HL-60/S4 (cell line): ENCODE results near the gene DTX2.
"Not testable (repeated sequence)": the region's sequence is repeated elsewhere in the genome, so short reads cannot be mapped to it uniquely, and the experiment has no call there.

Source experiments
- in situ Hi-C: fragments of 300-500 bp; cut with MboI; formaldehyde crosslinking; loops from 2 replicates; pipeline ENCODE4 v1.14.3; 2022; ENCODE audit warnings: low sequenced_read_pairs

The DTX2 gene

GRCh38 chr7:76461464-76462101, at the start of gene DTX2:
Gene DTX2 (plus strand): TSS chr7:76461709. CDS start chr7:76480510, 18,801 bp downstream.
- in situ Hi-C loops: not testable (repeated sequence)

GRCh38 chr7:76412249-76412648, 49.3 kb upstream of the DTX2 start:
- in situ Hi-C loops: no loop called here

GRCh38 chr7:76417654-76418310, 43.7 kb upstream of the DTX2 start:
- in situ Hi-C loops: not testable (repeated sequence)

- in situ Hi-C loops: not testable (repeated sequence)
These were observed 40.4 kb upstream of the DTX2 start for GRCh38 chr7:76421097-76421496.

- in situ Hi-C loops: no loop called here
These were observed 37.7 kb upstream of the DTX2 start for GRCh38 chr7:76423666-76424412.

- in situ Hi-C loops: no loop called here
These were observed 36.9 kb upstream of the DTX2 start, which contains the start of gene ZP3 for GRCh38 chr7:76424413-76425111. Gene ZP3 (plus strand): TSS chr7:76424950. CDS start chr7:76424965, 15 bp downstream.

GRCh38 chr7:76425156-76425555, 36.4 kb upstream of the DTX2 start:
- in situ Hi-C loops: no loop called here

- in situ Hi-C loops: not testable (repeated sequence)
These were observed 36.0 kb upstream of the DTX2 start for GRCh38 chr7:76425558-76425957.

GRCh38 chr7:76426246-76426645, 35.3 kb upstream of the DTX2 start:
- in situ Hi-C loops: no loop called here

GRCh38 chr7:76427635-76428034, 33.9 kb upstream of the DTX2 start:
- in situ Hi-C loops: no loop called here

GRCh38 chr7:76428149-76428823, 33.2 kb upstream of the DTX2 start:
- in situ Hi-C loops: no loop called here

- in situ Hi-C loops: no loop called here
These were observed 32.4 kb upstream of the DTX2 start for GRCh38 chr7:76428868-76429805.

GRCh38 chr7:76430211-76430610, 31.3 kb upstream of the DTX2 start:
- in situ Hi-C loops: no loop called here

GRCh38 chr7:76430836-76431235, 30.7 kb upstream of the DTX2 start:
- in situ Hi-C loops: no loop called here

- in situ Hi-C loops: not testable (repeated sequence)
These were observed 23.6 kb upstream of the DTX2 start for GRCh38 chr7:76437873-76438272.

- in situ Hi-C loops: not testable (repeated sequence)
These were observed 22.2 kb upstream of the DTX2 start for GRCh38 chr7:76439120-76439888.

GRCh38 chr7:76440404-76440803, 21.1 kb upstream of the DTX2 start:
- in situ Hi-C loops: not testable (repeated sequence)

- in situ Hi-C loops: not testable (repeated sequence)
These were observed 19.7 kb upstream of the DTX2 start for GRCh38 chr7:76441792-76442191.
